ENCODE results near the gene LRRC36.

The LRRC36 gene

GRCh38 chr16:67396159-67397035, 69.8 kb downstream of the LRRC36 start:
- no peak overlapping the region for H3K27ac ChIP-seq
- H4K20me1 ChIP-seq (ENCODE audit: insufficient read depth) = no peaks in the 10 kb centered on the region
- TF ChIP-seq CTCF (conservative IDR thresholded peaks at IDR 0.05; ENCODE audit: low read depth, low read length) = no peak
- no peaks in the 10 kb centered on the region; the same call in 1 of the 2 replicates for H3K27me3 ChIP-seq (ENCODE audit: insufficient read depth, low read depth)
- peaks cover 18% of the 10 kb centered on the region for H3K4me1 ChIP-seq (ENCODE audit: low read depth, poor library complexity, severe bottlenecking)
- no peak overlapping the region for H3K9ac ChIP-seq
- peak overlapping the region; percentile 22; the same call in 1 of the 2 replicates for H2AFZ ChIP-seq (ENCODE audit: low read depth)
- H3K36me3 ChIP-seq (ENCODE audit: insufficient read depth) = no peaks in the 10 kb centered on the region
- no peaks in the 10 kb centered on the region for H3K79me2 ChIP-seq (ENCODE audit: insufficient read depth, low read depth)
- no peak overlapping the region for H3K4me3 ChIP-seq (IDR thresholded peaks at IDR 0.05; ENCODE audit: insufficient read depth, low read depth, low read length)
- peak overlapping the region; percentile 40; the same call in 1 of the 2 replicates for H3K4me2 ChIP-seq

GRCh38 chr16:67397036-67397801, 70.6 kb downstream of the LRRC36 start:
- no peaks in the 10 kb centered on the region for H4K20me1 ChIP-seq (ENCODE audit: insufficient read depth)
- no peak for TF ChIP-seq CTCF (conservative IDR thresholded peaks at IDR 0.05; ENCODE audit: low read depth, low read length)
- no peaks in the 10 kb centered on the region; the same call in 1 of the 2 replicates for H3K27me3 ChIP-seq (ENCODE audit: insufficient read depth, low read depth)
- no peak overlapping the region for H3K9ac ChIP-seq
- H2AFZ ChIP-seq (ENCODE audit: low read depth) = no peak overlapping the region
- H3K4me3 ChIP-seq (IDR thresholded peaks at IDR 0.05; ENCODE audit: insufficient read depth, low read depth, low read length) = no peak overlapping the region
- H3K27ac ChIP-seq = no peak overlapping the region
- H3K79me2 ChIP-seq (ENCODE audit: insufficient read depth, low read depth) = no peaks in the 10 kb centered on the region
- H3K4me1 ChIP-seq (ENCODE audit: low read depth, poor library complexity, severe bottlenecking) = peaks cover 18% of the 10 kb centered on the region
- no peak overlapping the region for H3K4me2 ChIP-seq
- no peaks in the 10 kb centered on the region for H3K36me3 ChIP-seq (ENCODE audit: insufficient read depth)

- peaks cover 18% of the 10 kb centered on the region for H3K4me1 ChIP-seq (ENCODE audit: low read depth, poor library complexity, severe bottlenecking)
- no peak overlapping the region for H3K9ac ChIP-seq
- no peak overlapping the region for H3K27ac ChIP-seq
- H2AFZ ChIP-seq (ENCODE audit: low read depth) = no peak overlapping the region
- TF ChIP-seq CTCF (conservative IDR thresholded peaks at IDR 0.05; ENCODE audit: low read depth, low read length) = no peak
- no peak overlapping the region for H3K4me2 ChIP-seq
- H4K20me1 ChIP-seq (ENCODE audit: insufficient read depth) = no peaks in the 10 kb centered on the region
- no peak overlapping the region for H3K4me3 ChIP-seq (IDR thresholded peaks at IDR 0.05; ENCODE audit: insufficient read depth, low read depth, low read length)
- no peaks in the 10 kb centered on the region for H3K36me3 ChIP-seq (ENCODE audit: insufficient read depth)
- H3K79me2 ChIP-seq (ENCODE audit: insufficient read depth, low read depth) = no peaks in the 10 kb centered on the region
- H3K27me3 ChIP-seq (ENCODE audit: insufficient read depth, low read depth) = no peaks in the 10 kb centered on the region; the same call in 1 of the 2 replicates
Measured at GRCh38 chr16:67397812-67398545, 71.4 kb downstream of the LRRC36 start.

GRCh38 chr16:67398546-67399217, 72.1 kb downstream of the LRRC36 start:
- H3K4me2 ChIP-seq = no peak overlapping the region
- no peaks in the 10 kb centered on the region for H3K36me3 ChIP-seq (ENCODE audit: insufficient read depth)

More at GRCh38 chr16:67398546-67399217, 72.1 kb downstream of the LRRC36 start:
- Histone ChIP-seq H2AFZ (ENCODE audit: low read depth) (no peak overlapping the region), H3K79me2 (ENCODE audit: insufficient read depth, low read depth) (no peaks in the 10 kb centered on the region), H3K9ac (no peak overlapping the region), H3K4me1 (ENCODE audit: low read depth, poor library complexity, severe bottlenecking) (peaks cover 18% of the 10 kb centered on the region), H3K4me3 (IDR thresholded peaks at IDR 0.05; ENCODE audit: insufficient read depth, low read depth, low read length) (no peak overlapping the region), H3K27me3 (ENCODE audit: insufficient read depth, low read depth) (no peaks in the 10 kb centered on the region; the same call in 1 of the 2 replicates), H3K27ac (no peak overlapping the region), H4K20me1 (ENCODE audit: insufficient read depth) (no peaks in the 10 kb centered on the region)
- no peak for TF ChIP-seq CTCF (conservative IDR thresholded peaks at IDR 0.05; ENCODE audit: low read depth, low read length)

Data from KMS-11 (cell line).